WTC11 (cell line): ENCODE measurements around the gene KIF22. TPM values are rescaled to one million over a fixed set of nuclear protein-coding genes. Genes with fewer than 3 reads are reported as not detected.
"Not testable (repeated sequence)": the region's sequence is repeated elsewhere in the genome, so short reads cannot be mapped to it uniquely, and the experiment has no call there.

Experiments
- ATAC-seq: fragments of 200-7000 bp; cut with Tn5 transposase; 2 replicates; pipeline ENCODE4 v1.10.0; 2021; ENCODE audit warnings: mild to moderate bottlenecking, moderate library complexity
- CTCF ChIA-PET: fragments of 300-600 bp; sonication (Branson Sonifier 250); formaldehyde crosslinking; loops from one replicate; lab custom pipeline; 2021; ENCODE audit warnings: antibody characterized with exemption; lab: Charles Lee
- POLR2A ChIA-PET: fragments of 350-600 bp; sonication (Branson Sonifier 250); formaldehyde crosslinking; loops from one replicate; lab custom pipeline; 2021; ENCODE audit warnings: antibody characterized with exemption; lab: Charles Lee
- DNase-seq: peaks from one replicate; pipeline ENCODE4 v3.0.0; 2021; ENCODE audit warnings: low spot score
- H3K27ac Mint-ChIP-seq: 2 replicates; pipeline ENCODE4 v1.8.0; 2021; ENCODE audit warnings: mixed read lengths
- H3K27me3 Mint-ChIP-seq: 2 replicates; pipeline ENCODE4 v1.8.0; 2021; ENCODE audit warnings: low read depth, mild to moderate bottlenecking, moderate library complexity, mixed read lengths
- H3K36me3 Mint-ChIP-seq: 2 replicates; pipeline ENCODE4 v1.8.0; 2021; ENCODE audit warnings: mixed read lengths
- H3K4me1 Mint-ChIP-seq: 2 replicates; pipeline ENCODE4 v1.8.0; 2022; ENCODE audit warnings: mixed read lengths
- H3K4me3 Mint-ChIP-seq: 2 replicates; pipeline ENCODE4 v1.8.0; 2021; ENCODE audit warnings: mild to moderate bottlenecking, moderate library complexity, mixed read lengths
- H3K9me3 Mint-ChIP-seq: 2 replicates; pipeline ENCODE4 v1.8.0; 2021; ENCODE audit warnings: mixed read lengths
- AR ChIP-seq: fragments of 250-450 bp; sonication (Bioruptor Pico); IDR thresholded peaks from 2 replicates; pipeline ENCODE4 v1.9.0; 2021; ENCODE audit warnings: mild to moderate bottlenecking
- CBFB ChIP-seq: sonication (generic); formaldehyde crosslinking; IDR thresholded peaks from 2 replicates; pipeline ENCODE4 v1.8.1; 2022; ENCODE audit warnings: mild to moderate bottlenecking, low read depth, missing genetic modification reagents
- CREB1 ChIP-seq: sonication (generic); formaldehyde crosslinking; IDR thresholded peaks from 2 replicates; pipeline ENCODE4 v1.8.0; 2023; ENCODE audit warnings: mild to moderate bottlenecking, missing genetic modification reagents
- ERG ChIP-seq: fragments of 250-450 bp; sonication (Bioruptor Pico); IDR thresholded peaks from 2 replicates; pipeline ENCODE4 v1.8.0; 2021; ENCODE audit warnings: mild to moderate bottlenecking
- ETV6 ChIP-seq: sonication (generic); formaldehyde crosslinking; IDR thresholded peaks from 2 replicates; pipeline ENCODE4 v1.8.1; 2022; ENCODE audit warnings: mild to moderate bottlenecking, missing genetic modification reagents
- FOXK1 ChIP-seq: sonication (generic); formaldehyde crosslinking; IDR thresholded peaks from 2 replicates; pipeline ENCODE4 v1.8.0; 2022; ENCODE audit warnings: mild to moderate bottlenecking, moderate library complexity, missing genetic modification reagents
- HMGXB4 ChIP-seq: sonication (generic); formaldehyde crosslinking; IDR thresholded peaks from 2 replicates; pipeline ENCODE4 v1.8.1; 2023; ENCODE audit warnings: mild to moderate bottlenecking, moderate library complexity, missing genetic modification reagents
- PRDM15 ChIP-seq: sonication (generic); formaldehyde crosslinking; IDR thresholded peaks from 2 replicates; pipeline ENCODE4 v1.8.0; 2022; ENCODE audit warnings: missing genetic modification reagents
- PREB ChIP-seq: sonication (generic); formaldehyde crosslinking; IDR thresholded peaks from 2 replicates; pipeline ENCODE4 v1.8.1; 2022; ENCODE audit warnings: mild to moderate bottlenecking, missing genetic modification reagents, moderate library complexity, borderline replicate concordance
- RORB ChIP-seq: fragments of 250-450 bp; sonication (Bioruptor Pico); IDR thresholded peaks from 2 replicates; pipeline ENCODE4 v1.9.0; 2021; ENCODE audit warnings: mild to moderate bottlenecking
- TEAD4 ChIP-seq: sonication (generic); formaldehyde crosslinking; IDR thresholded peaks from 2 replicates; pipeline ENCODE4 v1.8.0; 2022; ENCODE audit warnings: mild to moderate bottlenecking, missing genetic modification reagents
- USF2 ChIP-seq: sonication (generic); formaldehyde crosslinking; IDR thresholded peaks from 2 replicates; pipeline ENCODE4 v1.8.1; 2023; ENCODE audit warnings: mild to moderate bottlenecking, missing genetic modification reagents, moderate library complexity
- ZBTB43 ChIP-seq: sonication (generic); formaldehyde crosslinking; IDR thresholded peaks from 2 replicates; pipeline ENCODE4 v1.8.1; 2023; ENCODE audit warnings: mild to moderate bottlenecking, missing genetic modification reagents
- ZNF121 ChIP-seq: sonication (generic); formaldehyde crosslinking; IDR thresholded peaks from 2 replicates; pipeline ENCODE4 v1.8.0; 2023; ENCODE audit warnings: missing genetic modification reagents
- ZNF138 ChIP-seq: sonication (generic); formaldehyde crosslinking; conservative IDR thresholded peaks from 2 replicates; pipeline ENCODE4 v1.8.1; 2022; ENCODE audit warnings: mild to moderate bottlenecking, moderate library complexity, missing genetic modification reagents
- ZNF263 ChIP-seq: sonication (generic); formaldehyde crosslinking; IDR thresholded peaks from 2 replicates; pipeline ENCODE4 v1.8.1; 2022; ENCODE audit warnings: low read depth, mild to moderate bottlenecking, moderate library complexity, missing genetic modification reagents
- ZNF423 ChIP-seq: fragments of 250-450 bp; sonication (Bioruptor Pico); IDR thresholded peaks from 2 replicates; pipeline ENCODE4 v2.1.2; 2022; ENCODE audit warnings: mild to moderate bottlenecking, moderate library complexity
- ZNF671 ChIP-seq: fragments of 250-450 bp; sonication (Bioruptor Pico); IDR thresholded peaks from 2 replicates; pipeline ENCODE4 v1.8.0; 2021; ENCODE audit warnings: mild to moderate bottlenecking
- total RNA-seq: library from RNA; stranded (reverse); gene quantifications from 3 replicates; pipeline ENCODE4 v1.2.3, GENCODE V29; 2021

The KIF22 gene
- total RNA-seq, 1 experiment from 2014 or later: 182 TPM

- no peak for TF ChIP-seq RORB (CRISPR knock-in tag)
- TF ChIP-seq AR: 0 out of 2 replicates have a peak, but pooled peaks have one; percentile 49
- no peak for TF ChIP-seq TEAD4 (CRISPR knock-in tag)
- TF ChIP-seq ZNF423 (CRISPR knock-in tag): no peak
Measured at GRCh38 chr16:29745853-29746345, 44.7 kb upstream of the KIF22 start, which contains the start of gene C16orf54 (continued).

GRCh38 chr16:29746518-29746917 is 44.0 kb upstream of the KIF22 start:
- H3K27me3 Mint-ChIP-seq, DNase-seq, H3K27ac Mint-ChIP-seq, ATAC-seq, H3K4me3 Mint-ChIP-seq: not testable (repeated sequence)
- H3K4me1 Mint-ChIP-seq: peaks cover 16% of the 10 kb centered on the region
- TF ChIP-seq ETV6 (CRISPR knock-in tag) (0 out of 2 replicates have a peak, but pooled peaks have one; percentile 7), ZNF121 (CRISPR knock-in tag) (peak; percentile 80; the same call in 1 of the 2 replicates)
- peaks cover 15% of the 10 kb centered on the region for H3K9me3 Mint-ChIP-seq
- peaks cover 27% of the 10 kb centered on the region for H3K36me3 Mint-ChIP-seq
- POLR2A ChIA-PET: interaction anchor here (0.5 to 0.8 kb wide), 2 partner anchors 37 to 44 kb away, joined by 5 to 6 read pairs; partner anchors contain the start of gene KIF22
- CTCF ChIA-PET: interaction anchor here (1.2 to 2.5 kb wide), 2 partner anchors 8 to 39 kb away, joined by 4 to 7 read pairs; no protein-coding TSS in a partner anchor

GRCh38 chr16:29747947-29748759 is 42.4 kb upstream of the KIF22 start:
- ChIA-PET CTCF (interaction anchor here (0.9 to 2.5 kb wide), 3 partner anchors 37 to 57 kb away, joined by 3 to 11 read pairs (median 4); no protein-coding TSS in a partner anchor), POLR2A (no interaction called here)
- Mint-ChIP-seq H3K36me3 (peaks cover 24% of the 10 kb centered on the region), H3K4me1 (peaks cover 16% of the 10 kb centered on the region), H3K9me3 (peaks cover 15% of the 10 kb centered on the region), H3K27ac (no peak overlapping the region), H3K27me3 (peaks cover 11% of the 10 kb centered on the region), H3K4me3 (no peak overlapping the region)
- no peak for ATAC-seq
- no peak for DNase-seq
- TF ChIP-seq TEAD4 (CRISPR knock-in tag) (no peak), PRDM15 (no peak), ZNF263 (CRISPR knock-in tag) (no peak), USF2 (CRISPR knock-in tag) (no peak), ZNF671 (CRISPR knock-in tag) (no peak), ZNF138 (CRISPR knock-in tag) (no peak; the same call in 1 of the 2 replicates), CREB1 (CRISPR knock-in tag) (no peak), PREB (CRISPR knock-in tag) (no peak), CBFB (CRISPR knock-in tag) (no peak), FOXK1 (CRISPR knock-in tag) (peak; percentile 10; the same call in 1 of the 2 replicates), ETV6 (CRISPR knock-in tag) (peak; percentile 40; the same call in 1 of the 2 replicates), ERG (CRISPR knock-in tag) (no peak), HMGXB4 (CRISPR knock-in tag) (no peak), ZBTB43 (CRISPR knock-in tag) (no peak)
